NB4 (cell line): Measurements from ENCODE around the gene AFF2.

Source experiments
- DNase-seq: peaks from one replicate; pipeline ENCODE4 v3.0.0; 2010; ENCODE audit warnings: low read depth
- H3K4me3 ChIP-seq: one replicate; pipeline ENCODE4 v1.5.1; 2011; ENCODE audit warnings: mild to moderate bottlenecking, low read depth, low read length, moderate library complexity
- CTCF ChIP-seq: IDR thresholded peaks from one replicate; pipeline ENCODE4 v1.5.1; 2012; ENCODE audit warnings: low read depth, low read length
- MAX ChIP-seq: IDR thresholded peaks from 2 replicates; pipeline ENCODE4 v1.6.1; 2011; ENCODE audit warnings: low read depth, low read length
- MYC ChIP-seq: IDR thresholded peaks from 2 replicates; pipeline ENCODE4 v1.6.1; 2011; ENCODE audit warnings: low read depth, low read length
- POLR2A ChIP-seq: IDR thresholded peaks from 2 replicates; pipeline ENCODE4 v1.6.1; 2011; ENCODE audit warnings: mild to moderate bottlenecking; ENCODE audit not compliant: insufficient read length; ENCODE audit errors: extremely low read depth

The AFF2 gene

GRCh38 chrX:148537556-148538182, 37.3 kb downstream of the AFF2 start:
- H3K4me3 ChIP-seq: no peak overlapping the region
- DNase-seq: peak; percentile 4
- no peak for TF ChIP-seq CTCF
- no peak for TF ChIP-seq MAX
- TF ChIP-seq MYC: no peak
- no peak for TF ChIP-seq POLR2A

- H3K4me3 ChIP-seq: no peak overlapping the region
- DNase-seq: no peak
- TF ChIP-seq CTCF: no peak
- TF ChIP-seq POLR2A: no peak
- no peak for TF ChIP-seq MYC
Observed at GRCh38 chrX:148538582-148538981, 38.2 kb downstream of the AFF2 start.

- H3K4me3 ChIP-seq: no peak overlapping the region
- TF ChIP-seq POLR2A: no peak
- TF ChIP-seq MAX: no peak
- no peak for TF ChIP-seq MYC
- TF ChIP-seq CTCF: no peak
- DNase-seq: no peak
Observed at GRCh38 chrX:148540114-148540513, 39.7 kb downstream of the AFF2 start.

- H3K4me3 ChIP-seq: no peak overlapping the region
- TF ChIP-seq MAX (no peak), CTCF (no peak)
- DNase-seq: no peak
Observed at GRCh38 chrX:148540671-148541583, 40.5 kb downstream of the AFF2 start.

GRCh38 chrX:148541584-148541940, 41.1 kb downstream of the AFF2 start:
- H3K4me3 ChIP-seq: no peak overlapping the region
- TF ChIP-seq CTCF: no peak
- TF ChIP-seq POLR2A: no peak
- no peak for TF ChIP-seq MYC
- TF ChIP-seq MAX: no peak
- DNase-seq: no peak
